Keratinocyte (primary cell): ENCODE measurements around the gene E2F6. TPM values are rescaled to one million over a fixed set of nuclear protein-coding genes. Genes with fewer than 3 reads are reported as not detected.
A peak's percentile ranks its signal among the peaks of the same experiment; 100 is the strongest.

Experiments used
- DNase-seq: peaks from one replicate; pipeline ENCODE4 v3.0.0-alpha.2; 2011; ENCODE audit warnings: low read depth, missing footprints, low spot score
- FAIRE-seq: peaks from 2 replicates; lab custom pipeline; 2011; peaks lifted over from hg19 to GRCh38; lab: Jason Lieb, UNC
- H2AFZ ChIP-seq: 2 replicates; pipeline ENCODE4 v1.6.0; 2012; ENCODE audit warnings: low read length, control low read depth, inconsistent platforms; ENCODE audit not compliant: control insufficient read depth
- H3K27ac ChIP-seq: 2 replicates; pipeline ENCODE4 v1.5.1; 2011; ENCODE audit warnings: low read length; ENCODE audit not compliant: control insufficient read depth, insufficient read depth
- H3K27me3 ChIP-seq: 3 replicates; pipeline ENCODE4 v1.6.0; 2011; ENCODE audit warnings: low read length; ENCODE audit not compliant: control insufficient read depth, insufficient read depth; ENCODE audit errors: extremely low read depth
- H3K36me3 ChIP-seq, 2 experiments: 2 replicates in 1 of 2; 3 replicates in 1 of 2; pipeline ENCODE4 v1.5.1; 2011; ENCODE audit warnings: low read length in 2 of 2, mild to moderate bottlenecking in 1 of 2; ENCODE audit not compliant: control insufficient read depth in 2 of 2, insufficient read depth in 2 of 2; ENCODE audit errors: extremely low read depth in 1 of 2
- H3K4me1 ChIP-seq: 3 replicates; pipeline ENCODE4 v1.5.1; 2011; ENCODE audit warnings: low read length; ENCODE audit not compliant: control insufficient read depth, insufficient read depth; ENCODE audit errors: extremely low read depth
- H3K4me2 ChIP-seq: 3 replicates; pipeline ENCODE4 v1.6.0; 2011; ENCODE audit warnings: low read depth, low read length; ENCODE audit not compliant: control insufficient read depth, insufficient read depth; ENCODE audit errors: extremely low read depth
- H3K4me3 ChIP-seq, 3 experiments: fragments of 200-600 bp in 1 of 3; sonication (generic) in 1 of 3; 2 replicates in 2 of 3; 3 replicates in 1 of 3; pipeline ENCODE4 v1.5.1; 2011 to 2016; ENCODE audit warnings: low read length in 3 of 3, mild to moderate bottlenecking in 3 of 3, control low read depth in 2 of 3, inconsistent platforms in 1 of 3, low read depth in 1 of 3, mixed read lengths in 1 of 3, mixed run types in 1 of 3, moderate library complexity in 1 of 3; ENCODE audit not compliant: control insufficient read depth in 2 of 3, insufficient read depth in 2 of 3; ENCODE audit errors: extremely low read depth in 1 of 3
- H3K79me2 ChIP-seq: 2 replicates; pipeline ENCODE4 v1.6.0; 2012; ENCODE audit warnings: low read length; ENCODE audit not compliant: control insufficient read depth, insufficient read depth
- H3K9ac ChIP-seq: 3 replicates; pipeline ENCODE4 v1.6.0; 2011; ENCODE audit warnings: low read length; ENCODE audit not compliant: control insufficient read depth, insufficient read depth; ENCODE audit errors: extremely low read depth
- H3K9me1 ChIP-seq: 3 replicates; pipeline ENCODE4 v1.6.0; 2011; ENCODE audit warnings: low read length; ENCODE audit not compliant: control insufficient read depth, insufficient read depth; ENCODE audit errors: extremely low read depth
- H3K9me3 ChIP-seq: 2 replicates; pipeline ENCODE4 v1.5.1; 2012; ENCODE audit warnings: low read depth, low read length; ENCODE audit not compliant: control insufficient read depth
- H4K20me1 ChIP-seq: 3 replicates; pipeline ENCODE4 v1.6.0; 2011; ENCODE audit warnings: low read length; ENCODE audit not compliant: control insufficient read depth, insufficient read depth; ENCODE audit errors: extremely low read depth
- EZH2 ChIP-seq: IDR thresholded peaks from one replicate; pipeline ENCODE4 v1.6.1; 2012; ENCODE audit warnings: inconsistent platforms, mild to moderate bottlenecking, low read length, moderate library complexity
- dilution Hi-C: fragments of 300-500 bp; cut with MboI; formaldehyde crosslinking; loops from one replicate; pipeline ENCODE4 v1.7.0; 2020; ENCODE audit warnings: low sequenced_read_pairs; ENCODE audit not compliant: extremely low pct_ligation_motif_present
- polyA plus RNA-seq, 5 experiments: library from polyadenylated mRNA; depleted of rRNA in 3 of 5; stranded (reverse) in 3 of 5; stranded (forward) in 1 of 5; unstranded in 1 of 5; fragments of >200 nt; gene quantifications; 1 replicate in 1 of 5; 2 replicates in 3 of 5; 3 replicates in 1 of 5; pipeline versions ENCODE4 v1.2.1 to v1.2.3, GENCODE V29; 2011 to 2012; ENCODE audit warnings: missing spikeins in 2 of 5, low read depth in 1 of 5, low replicate concordance in 1 of 5
- TF ChIP-seq, protein P1 (sequence below), 3 experiments: IDR thresholded peaks in 1 of 3; conservative IDR thresholded peaks in 1 of 3; optimal IDR thresholded peaks in 1 of 3; 2 replicates in 2 of 3; 3 replicates in 1 of 3; pipeline versions ENCODE3 to v1.5.1; 2011; ENCODE audit warnings: low read length in 3 of 3, mild to moderate bottlenecking in 3 of 3, moderate library complexity in 2 of 3, control low read depth in 1 of 3, inconsistent platforms in 1 of 3; ENCODE audit not compliant: insufficient read depth in 2 of 3; ENCODE audit errors: extremely low read depth in 1 of 3

The E2F6 gene
- polyA plus RNA-seq, 1 donor (not counting 4 experiments of a cell fraction or from before 2014, with no cell fraction given), result 13.8 TPM

DNA sequence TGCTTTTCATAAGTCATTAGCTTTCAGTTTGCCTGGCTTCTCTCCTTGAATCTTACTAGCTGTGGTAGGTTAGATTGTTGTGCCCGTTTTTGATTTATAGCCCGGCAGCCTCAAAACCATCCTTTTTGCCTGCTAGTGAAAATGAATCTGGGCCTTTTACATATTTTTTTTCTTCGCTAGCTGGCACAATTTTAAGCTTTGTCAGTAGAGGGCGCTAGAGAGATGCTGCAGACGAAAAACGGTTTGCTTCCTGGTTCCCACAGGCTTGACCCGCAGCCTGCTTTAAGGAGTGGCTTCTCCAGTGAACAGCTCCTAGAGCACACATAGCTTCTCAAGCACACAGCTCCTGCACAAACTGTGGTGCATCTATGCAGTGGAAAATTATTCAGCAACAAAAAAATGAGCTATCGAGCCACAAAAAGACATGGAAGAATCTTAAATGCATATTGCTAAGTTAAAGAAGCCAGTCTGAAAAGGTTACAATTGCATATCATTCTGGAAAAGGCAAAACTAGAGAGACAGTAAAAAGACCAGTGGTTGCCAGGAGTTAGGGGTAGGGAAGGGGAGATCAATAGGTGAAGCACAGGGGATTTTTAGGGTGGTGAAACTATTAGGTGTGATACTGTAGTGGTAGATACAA, 47.9 kb downstream of the E2F6 start:
- Histone ChIP-seq H3K4me1 (no peaks in the 10 kb centered on the region), H2AFZ (no peak overlapping the region), H3K9ac (no peak overlapping the region), H3K79me2 (no peaks in the 10 kb centered on the region), H3K9me1 (no peaks in the 10 kb centered on the region), H4K20me1 (no peaks in the 10 kb centered on the region), H3K9me3 (peaks cover 3% of the 10 kb centered on the region), H3K27ac (no peak overlapping the region), H3K4me2 (no peak overlapping the region), H3K27me3 (no peaks in the 10 kb centered on the region), H3K36me3 (no peaks in the 10 kb centered on the region), H3K4me3 (no peak overlapping the region)
- FAIRE-seq (no peak), DNase-seq (no peak)
- TF ChIP-seq, protein P1, sequence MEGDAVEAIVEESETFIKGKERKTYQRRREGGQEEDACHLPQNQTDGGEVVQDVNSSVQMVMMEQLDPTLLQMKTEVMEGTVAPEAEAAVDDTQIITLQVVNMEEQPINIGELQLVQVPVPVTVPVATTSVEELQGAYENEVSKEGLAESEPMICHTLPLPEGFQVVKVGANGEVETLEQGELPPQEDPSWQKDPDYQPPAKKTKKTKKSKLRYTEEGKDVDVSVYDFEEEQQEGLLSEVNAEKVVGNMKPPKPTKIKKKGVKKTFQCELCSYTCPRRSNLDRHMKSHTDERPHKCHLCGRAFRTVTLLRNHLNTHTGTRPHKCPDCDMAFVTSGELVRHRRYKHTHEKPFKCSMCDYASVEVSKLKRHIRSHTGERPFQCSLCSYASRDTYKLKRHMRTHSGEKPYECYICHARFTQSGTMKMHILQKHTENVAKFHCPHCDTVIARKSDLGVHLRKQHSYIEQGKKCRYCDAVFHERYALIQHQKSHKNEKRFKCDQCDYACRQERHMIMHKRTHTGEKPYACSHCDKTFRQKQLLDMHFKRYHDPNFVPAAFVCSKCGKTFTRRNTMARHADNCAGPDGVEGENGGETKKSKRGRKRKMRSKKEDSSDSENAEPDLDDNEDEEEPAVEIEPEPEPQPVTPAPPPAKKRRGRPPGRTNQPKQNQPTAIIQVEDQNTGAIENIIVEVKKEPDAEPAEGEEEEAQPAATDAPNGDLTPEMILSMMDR (optimal IDR thresholded peaks at IDR 0.05 in 1 of 3, IDR thresholded peaks at IDR 0.05 in 1 of 3, conservative IDR thresholded peaks at IDR 0.05 in 1 of 3; ENCODE audit: extremely low read depth in 1 of 3, insufficient read depth in 2 of 3, low read length in 3 of 3), result peak; percentile 39 to 52 (median 49)
- no peak for TF ChIP-seq EZH2
- dilution Hi-C loops, result no loop called here

DNA sequence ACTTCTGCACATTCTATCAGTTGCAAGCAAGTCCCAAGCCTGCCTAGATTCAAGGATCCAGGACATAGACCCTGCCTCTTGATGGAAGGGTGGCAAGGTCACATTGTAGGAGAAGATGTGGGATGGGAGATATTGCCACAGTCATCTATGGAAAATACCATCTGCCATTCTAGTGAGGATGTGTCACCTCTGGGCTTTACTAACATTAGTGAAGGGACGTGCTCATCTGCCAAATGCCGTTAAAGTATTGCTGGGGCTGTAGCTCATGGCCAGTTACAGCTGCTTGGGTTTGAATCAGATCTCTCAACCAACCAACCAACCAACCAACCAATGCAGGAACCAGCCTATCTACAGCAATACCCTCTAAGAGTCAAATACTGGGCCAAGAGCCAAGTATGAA, 49.0 kb downstream of the E2F6 start:
- H4K20me1 ChIP-seq, result no peaks in the 10 kb centered on the region
- no peak overlapping the region for H3K4me3 ChIP-seq
- no peak overlapping the region for H2AFZ ChIP-seq
- H3K4me1 ChIP-seq, result no peaks in the 10 kb centered on the region
- TF ChIP-seq, protein P1 (optimal IDR thresholded peaks at IDR 0.05 in 1 of 3, IDR thresholded peaks at IDR 0.05 in 1 of 3, conservative IDR thresholded peaks at IDR 0.05 in 1 of 3; ENCODE audit: extremely low read depth in 1 of 3, insufficient read depth in 2 of 3, low read length in 3 of 3), result no peak
- TF ChIP-seq EZH2, result no peak
- H3K27me3 ChIP-seq, result no peaks in the 10 kb centered on the region
- H3K9me1 ChIP-seq, result no peaks in the 10 kb centered on the region
- dilution Hi-C loops, result no loop called here
- FAIRE-seq (no peak), DNase-seq (no peak)
- no peaks in the 10 kb centered on the region for H3K79me2 ChIP-seq
- H3K36me3 ChIP-seq, result no peaks in the 10 kb centered on the region
- H3K9me3 ChIP-seq, result peaks cover 3% of the 10 kb centered on the region
- no peak overlapping the region for H3K9ac ChIP-seq
- no peak overlapping the region for H3K4me2 ChIP-seq
- no peak overlapping the region for H3K27ac ChIP-seq
